IPS-NIHi7 (cell line): Measurements from ENCODE around the gene SPATA2L.

ENCODE experiments used
- DNase-seq: peaks from one replicate; pipeline ENCODE4 v3.0.0; 2012; ENCODE audit warnings: mixed read lengths; ENCODE audit errors: extremely low spot score

Gene SPATA2L

DNA sequence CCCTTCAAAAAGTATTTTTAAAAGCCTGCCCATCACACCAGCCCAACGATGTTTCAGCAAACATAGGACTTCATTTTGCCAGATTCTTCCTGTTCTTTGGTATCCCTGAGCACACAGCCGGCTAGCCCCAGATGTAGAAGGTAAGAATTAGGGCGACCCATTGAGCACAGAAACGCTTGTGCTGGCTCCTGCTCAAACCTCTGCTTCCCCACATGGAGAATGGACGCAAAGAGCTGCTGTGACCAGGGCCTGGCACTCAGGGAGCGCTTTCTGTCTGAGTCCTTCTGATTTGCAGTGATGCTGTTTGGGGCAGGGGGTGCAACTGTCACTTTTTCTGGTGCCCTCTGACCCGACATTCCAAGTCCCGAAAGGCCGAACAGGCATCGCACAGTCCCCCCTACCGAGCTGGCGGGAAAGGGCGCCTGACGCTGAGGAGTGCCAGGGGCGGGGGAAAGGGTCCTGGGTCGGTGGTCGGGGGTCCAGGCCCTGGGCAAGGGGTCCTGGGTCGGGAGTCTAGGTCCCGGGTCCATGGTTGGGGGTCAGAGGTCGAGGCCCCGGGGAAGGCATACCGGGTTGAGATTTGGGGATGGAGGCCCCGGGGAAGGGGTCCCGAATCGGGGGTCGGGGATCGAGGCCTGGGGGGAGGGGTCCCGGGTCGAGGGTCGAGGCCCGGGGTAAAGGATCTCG, 44.9 kb downstream of the SPATA2L start:
- no peak for DNase-seq

DNA sequence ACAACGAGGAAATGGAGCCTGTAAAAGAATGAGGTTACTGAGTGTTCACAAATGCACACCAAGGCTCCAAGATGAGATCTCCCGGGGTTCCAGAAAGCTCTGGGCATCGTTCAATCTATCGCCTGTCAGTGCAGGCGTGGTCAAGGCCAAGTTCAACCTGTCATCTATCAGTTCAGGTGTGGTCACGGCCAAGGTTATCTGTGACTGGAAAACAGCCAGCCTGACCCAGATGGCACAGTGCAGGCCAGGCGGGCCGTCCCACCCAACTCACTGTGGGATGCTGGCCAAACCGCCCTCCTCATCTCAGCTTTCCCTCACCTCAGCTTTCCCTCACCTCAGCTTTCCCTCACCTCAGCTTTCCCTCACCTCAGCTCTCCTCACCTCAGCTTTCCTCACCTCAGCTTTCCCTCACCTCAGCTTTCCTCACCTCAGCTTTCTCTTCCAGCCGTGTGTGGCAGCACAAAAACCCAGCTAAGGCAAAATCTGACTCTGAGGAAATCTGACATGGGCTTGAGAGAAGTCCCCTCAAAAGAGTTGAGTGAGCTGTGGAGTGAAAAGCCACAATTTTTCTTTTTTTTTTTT, 46.4 kb downstream of the SPATA2L start:
- DNase-seq: no peak

DNA sequence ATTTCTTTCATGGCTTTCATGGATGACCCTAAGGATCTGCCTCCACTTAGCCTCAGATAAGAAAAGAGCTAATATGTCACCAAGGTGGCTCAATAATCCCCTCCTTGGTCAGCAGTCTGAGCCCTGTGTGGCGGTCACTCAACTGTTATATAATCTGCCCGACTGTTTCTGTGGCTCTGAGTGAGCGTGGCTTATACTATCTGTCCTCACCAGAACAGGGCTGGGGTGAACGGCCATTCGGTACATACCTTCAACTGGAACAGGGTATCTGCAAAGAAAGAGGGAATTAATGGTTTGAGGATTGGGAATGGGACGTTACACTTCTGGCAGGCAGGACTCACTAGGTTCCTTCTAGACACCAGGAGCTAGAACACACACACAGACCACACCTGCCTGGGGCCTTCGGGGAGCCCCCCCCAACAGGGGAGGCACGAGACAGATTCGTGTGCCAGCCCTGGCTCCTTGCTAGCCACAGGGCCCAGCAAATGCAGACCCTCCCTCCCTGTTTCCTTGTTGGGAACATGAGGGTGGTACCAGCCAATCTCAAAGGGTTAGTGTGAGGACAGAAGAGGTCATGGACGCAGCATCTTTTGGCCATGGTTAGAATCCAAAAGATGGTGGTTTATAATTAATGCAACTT, 47.7 kb downstream of the SPATA2L start:
- no peak for DNase-seq

DNA sequence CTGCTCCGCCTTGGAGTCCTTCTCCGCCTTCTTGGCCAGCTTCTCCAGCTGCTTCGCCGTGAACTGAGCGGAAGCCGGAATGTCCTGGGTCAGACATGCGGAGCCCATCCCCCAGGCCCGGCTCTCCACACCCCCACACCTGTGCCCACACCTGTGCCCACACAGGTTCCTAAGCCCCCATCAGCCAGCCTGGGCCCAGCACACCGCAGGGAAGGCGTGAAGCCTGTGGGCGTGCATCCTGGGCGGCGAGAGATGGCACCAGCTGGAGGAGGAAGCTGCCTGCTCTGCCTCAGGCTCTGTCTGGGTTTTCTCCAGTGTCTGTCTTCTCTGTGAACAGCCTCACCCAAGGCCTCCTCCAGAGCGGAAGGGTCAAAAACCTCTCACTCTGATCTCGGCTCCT, 49.9 kb downstream of the SPATA2L start:
- no peak for DNase-seq

DNA sequence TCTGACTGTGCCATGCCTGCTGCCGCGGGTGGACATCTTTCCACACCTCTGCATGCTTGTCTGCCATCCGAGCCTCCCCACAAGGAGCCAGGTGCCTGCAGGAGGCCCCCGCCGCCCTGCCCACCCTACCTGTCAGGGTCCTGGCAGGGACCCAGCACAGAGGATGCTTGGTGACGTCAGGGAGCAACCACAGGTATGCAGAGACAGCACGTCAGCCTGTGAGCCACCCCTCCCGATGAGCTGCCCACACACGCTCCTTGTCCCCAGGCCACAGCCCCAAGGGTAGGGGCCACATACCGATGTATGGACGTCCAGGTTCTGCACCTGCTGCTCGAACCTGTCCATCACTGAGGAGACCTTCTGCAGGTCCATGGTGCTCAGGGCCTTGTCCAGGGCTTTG, 54.6 kb downstream of the SPATA2L start:
- DNase-seq: no peak
